Sigmoid colon (tissue), 7 donors: ENCODE measurements around the gene JPH4. TPM values are rescaled to one million over a fixed set of nuclear protein-coding genes. Genes with fewer than 3 reads are reported as not detected.
"Not testable (repeated sequence)": the region's sequence is repeated elsewhere in the genome, so short reads cannot be mapped to it uniquely, and the experiment has no call there.

ENCODE experiments used
- DNase-seq: peaks from one replicate; pipeline ENCODE4 v3.0.0-alpha.2; 2019
- H3K27ac ChIP-seq, 4 donors: fragments of 200-600 bp; sonication (generic); one replicate each; pipeline ENCODE4 v1.5.1; 2016 to 2019; ENCODE audit warnings: mild to moderate bottlenecking in 1 of 4
- H3K27me3 ChIP-seq, 3 donors: fragments of 200-600 bp; sonication (generic); one replicate each; pipeline ENCODE4 v1.5.1; 2019; ENCODE audit warnings: mild to moderate bottlenecking in 1 of 3
- H3K36me3 ChIP-seq, 4 donors: fragments of 200-600 bp; sonication (generic); one replicate each; pipeline ENCODE4 v1.5.1; 2016 to 2019
- H3K4me1 ChIP-seq, 4 donors: fragments of 200-600 bp; sonication (generic); one replicate each; pipeline ENCODE4 v1.5.1; 2017 to 2019
- H3K4me3 ChIP-seq, 4 donors: fragments of 200-600 bp; sonication (generic); one replicate each; pipeline ENCODE4 v1.5.1; 2017 to 2019; ENCODE audit warnings: mild to moderate bottlenecking in 2 of 4, moderate library complexity in 1 of 4
- H3K9me3 ChIP-seq, 4 donors: fragments of 200-600 bp in 3 of 4; sonication (generic) in 3 of 4; one replicate each; pipeline versions ENCODE4 v1.5.1 to v1.6.1; 2013 to 2019
- EP300 ChIP-seq, 4 donors: sonication (generic); formaldehyde crosslinking; IDR thresholded peaks; one replicate each; pipeline ENCODE4 v1.6.1; 2017; ENCODE audit warnings: antibody characterized with exemption in 4 of 4
- POLR2A ChIP-seq, 2 donors: fragments of 450-650 bp; IDR thresholded peaks; one replicate each; pipeline ENCODE4 v1.6.1; 2016; ENCODE audit warnings: antibody characterized with exemption in 2 of 2, mild to moderate bottlenecking in 2 of 2, moderate library complexity in 2 of 2
- POLR2AphosphoS5 ChIP-seq, 4 donors: sonication (generic); formaldehyde crosslinking; IDR thresholded peaks; one replicate each; pipeline ENCODE4 v1.6.1; 2017; ENCODE audit warnings: antibody characterized with exemption in 4 of 4
- WGBS, 2 donors: extraction: QIAGEN DNeasy Blood & Tissue Kit; methylation state at CpG; one replicate each; pipeline ENCODE4 v1.1.7; 2013; 5-methylcytosine and 5-hydroxymethylcytosine counted together
- intact Hi-C: fragments of 100-400 bp; cut with DNase I; formaldehyde crosslinking; loops from one replicate; pipeline ENCODE4 v1.15.1; 2023
- polyA plus RNA-seq, 3 donors: library from polyadenylated mRNA; stranded (reverse); fragments of 200-250 nt; gene quantifications; one replicate each; pipeline ENCODE4 v1.2.3, GENCODE V29; 2013
- total RNA-seq, 4 donors: library from RNA; depleted of rRNA; stranded (reverse); fragments of >200 nt; gene quantifications; one replicate each; pipeline ENCODE4 v1.1.0, GENCODE V29; 2016
- TF ChIP-seq, protein P1 (sequence below), 4 experiments: fragments of 450-650 bp in 3 of 4; fragments of 200-600 bp in 1 of 4; IDR thresholded peaks; one replicate each; pipeline ENCODE4 v1.5.1; 2016 to 2019; ENCODE audit warnings: antibody characterized with exemption in 4 of 4, mild to moderate bottlenecking in 3 of 4, moderate library complexity in 2 of 4
- donor health status: healthy with polysubstance abuse.
- donor health status: Bipolar disorder and iron deficiency.
- donor health status: healthy.

JPH4 gene
- total and polyA plus RNA-seq, 7 donors = 0.60 to 3.0 (median 1.6) TPM; not detected in 1

DNA sequence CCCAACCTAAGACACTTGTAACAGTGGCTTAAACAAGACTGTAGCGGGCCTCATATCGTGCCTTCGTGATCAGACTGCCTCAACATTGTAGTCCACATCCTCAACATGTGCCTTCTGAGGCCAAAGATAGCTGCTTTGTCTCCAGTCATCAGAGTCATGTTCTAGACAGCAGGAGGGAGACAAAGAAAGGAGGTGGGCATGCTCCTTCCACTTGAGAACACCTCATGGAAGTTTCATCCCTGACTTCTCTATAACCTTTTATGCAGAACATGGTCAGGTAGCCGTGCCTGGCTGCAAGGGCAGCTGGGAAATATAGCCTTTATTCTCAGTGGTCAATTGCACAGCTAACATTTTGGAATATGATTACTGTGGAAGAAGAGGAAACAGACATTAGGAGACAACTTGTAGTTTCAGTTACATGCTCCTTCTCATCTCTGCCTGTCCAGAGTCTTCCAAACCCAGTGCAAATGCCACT is 32.3 kb upstream of the JPH4 start:
- no peaks in the 10 kb centered on the region for H3K4me1 ChIP-seq
- no peak overlapping the region for H3K4me3 ChIP-seq
- H3K27me3 ChIP-seq = peaks cover 0 to 5% (median 0%) of the 10 kb centered on the region in 3 donors
- no peaks in the 10 kb centered on the region for H3K9me3 ChIP-seq
- no peak for DNase-seq
- TF ChIP-seq POLR2AphosphoS5 (IDR thresholded peaks at IDR 0.05) = no peak
- TF ChIP-seq EP300 (IDR thresholded peaks at IDR 0.05) = no peak
- no peak for TF ChIP-seq POLR2A (IDR thresholded peaks at IDR 0.05)
- TF ChIP-seq, protein P1, sequence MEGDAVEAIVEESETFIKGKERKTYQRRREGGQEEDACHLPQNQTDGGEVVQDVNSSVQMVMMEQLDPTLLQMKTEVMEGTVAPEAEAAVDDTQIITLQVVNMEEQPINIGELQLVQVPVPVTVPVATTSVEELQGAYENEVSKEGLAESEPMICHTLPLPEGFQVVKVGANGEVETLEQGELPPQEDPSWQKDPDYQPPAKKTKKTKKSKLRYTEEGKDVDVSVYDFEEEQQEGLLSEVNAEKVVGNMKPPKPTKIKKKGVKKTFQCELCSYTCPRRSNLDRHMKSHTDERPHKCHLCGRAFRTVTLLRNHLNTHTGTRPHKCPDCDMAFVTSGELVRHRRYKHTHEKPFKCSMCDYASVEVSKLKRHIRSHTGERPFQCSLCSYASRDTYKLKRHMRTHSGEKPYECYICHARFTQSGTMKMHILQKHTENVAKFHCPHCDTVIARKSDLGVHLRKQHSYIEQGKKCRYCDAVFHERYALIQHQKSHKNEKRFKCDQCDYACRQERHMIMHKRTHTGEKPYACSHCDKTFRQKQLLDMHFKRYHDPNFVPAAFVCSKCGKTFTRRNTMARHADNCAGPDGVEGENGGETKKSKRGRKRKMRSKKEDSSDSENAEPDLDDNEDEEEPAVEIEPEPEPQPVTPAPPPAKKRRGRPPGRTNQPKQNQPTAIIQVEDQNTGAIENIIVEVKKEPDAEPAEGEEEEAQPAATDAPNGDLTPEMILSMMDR (IDR thresholded peaks at IDR 0.05) = no peak
- no peak overlapping the region for H3K27ac ChIP-seq
- 52 to 58% methylated on average over 4 of the region's 4 CpGs for WGBS, 2 donors
- intact Hi-C loops = no loop called here
- H3K36me3 ChIP-seq = no peaks in the 10 kb centered on the region

DNA sequence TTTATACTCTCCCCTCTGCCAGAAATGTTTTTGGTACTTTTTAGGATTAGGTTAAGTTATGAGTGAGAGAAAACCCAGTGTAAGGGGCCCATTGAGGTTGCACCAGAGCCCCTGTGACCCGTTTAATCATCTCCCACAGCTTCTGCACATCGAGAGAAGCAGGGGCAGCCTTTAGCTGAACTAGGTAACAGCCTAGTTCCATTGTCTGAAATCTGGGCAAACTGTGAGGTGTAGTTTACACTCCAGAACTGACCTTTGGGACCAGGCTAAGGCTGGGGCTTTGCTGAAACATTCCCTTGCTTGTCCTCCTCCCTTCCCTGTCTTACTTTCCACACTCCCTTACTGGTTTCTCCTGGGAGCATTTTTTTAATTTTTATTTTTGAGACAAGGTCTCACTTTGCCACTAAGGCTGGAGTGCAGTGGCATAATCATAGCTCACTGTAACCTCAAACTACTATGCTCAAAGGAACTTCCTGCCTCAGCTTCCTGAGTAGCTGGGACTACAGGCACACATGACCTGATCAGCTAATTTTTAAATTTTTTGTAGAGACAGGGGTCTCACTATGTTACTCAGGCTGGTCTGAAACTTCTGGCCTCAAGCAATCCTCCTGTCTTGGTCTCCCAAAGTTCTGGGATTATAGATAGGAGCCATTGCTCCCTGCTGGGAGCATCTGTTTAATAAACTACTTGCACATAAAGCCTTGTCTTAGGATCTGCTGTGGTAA is 31.7 kb upstream of the JPH4 start:
- WGBS, 2 donors = 32 to 65% methylated on average over 2 of the region's 2 CpGs
- no peaks in the 10 kb centered on the region for H3K4me1 ChIP-seq
- DNase-seq = no peak
- H3K4me3 ChIP-seq = no peak overlapping the region
- intact Hi-C loops = no loop called here
- H3K9me3 ChIP-seq = no peaks in the 10 kb centered on the region
- H3K27ac ChIP-seq = no peak overlapping the region
- TF ChIP-seq POLR2AphosphoS5 (IDR thresholded peaks at IDR 0.05) (no peak), EP300 (IDR thresholded peaks at IDR 0.05) (no peak), POLR2A (IDR thresholded peaks at IDR 0.05) (no peak)
- TF ChIP-seq, protein P1 (IDR thresholded peaks at IDR 0.05) = no peak
- H3K27me3 ChIP-seq = peaks cover 0 to 5% (median 0%) of the 10 kb centered on the region in 3 donors
- no peaks in the 10 kb centered on the region for H3K36me3 ChIP-seq

DNA sequence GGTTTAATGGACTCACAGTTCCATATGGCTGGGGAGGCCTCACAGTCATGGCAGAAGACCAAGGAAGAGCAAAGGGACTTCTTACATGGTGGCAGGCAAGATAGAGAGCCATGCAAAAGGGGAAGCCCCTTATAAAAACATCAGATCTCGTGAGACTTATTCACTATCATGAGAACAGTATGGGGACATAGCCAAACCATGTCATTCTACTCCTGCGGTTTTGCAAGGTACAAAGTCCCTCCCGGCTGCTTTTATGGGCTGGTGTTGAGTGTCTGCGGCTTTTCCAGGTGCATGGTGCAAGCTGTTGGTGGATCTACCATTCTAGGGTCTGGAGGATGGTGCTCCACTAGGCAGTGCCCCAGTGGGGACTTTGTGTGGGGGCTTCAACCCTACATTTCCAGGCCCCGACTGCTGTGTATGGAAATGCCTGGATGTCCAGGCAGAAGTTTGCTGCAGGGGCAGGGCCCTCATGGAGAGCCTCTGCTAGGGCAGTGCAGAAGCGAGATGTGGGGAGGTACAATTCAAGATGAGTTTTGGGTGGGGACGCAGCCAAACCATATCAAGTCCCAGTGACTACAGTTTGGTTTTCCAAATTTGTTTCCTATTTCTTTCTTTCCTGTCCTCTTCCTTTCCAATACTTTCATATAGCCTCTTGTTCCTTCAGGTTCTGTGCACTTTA is 31.0 kb upstream of the JPH4 start:
- 22 to 59% methylated on average over 7 of the region's 7 CpGs for WGBS, 2 donors

DNA sequence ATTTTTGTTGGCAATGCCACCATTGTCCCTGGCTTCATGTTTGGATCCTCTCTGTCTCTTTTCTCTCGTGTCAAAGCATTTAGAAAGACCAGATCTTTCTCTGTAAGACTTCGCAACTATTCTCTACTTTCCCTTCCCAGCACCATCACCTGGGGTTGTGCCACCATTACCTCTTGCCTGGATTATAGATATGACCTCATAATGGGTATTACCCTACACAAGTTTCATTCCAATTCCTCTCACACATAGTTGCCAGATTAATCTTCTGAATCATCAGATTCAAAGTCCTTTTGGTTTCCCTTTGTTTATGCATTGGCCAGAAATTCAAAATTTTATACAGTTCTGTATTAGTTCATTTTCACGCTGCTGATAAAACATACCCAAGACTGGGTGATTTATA is 30.4 kb upstream of the JPH4 start:
- TF ChIP-seq EP300 (IDR thresholded peaks at IDR 0.05) (no peak), POLR2A (IDR thresholded peaks at IDR 0.05) (no peak), POLR2AphosphoS5 (IDR thresholded peaks at IDR 0.05) (no peak)
- TF ChIP-seq, protein P1 (IDR thresholded peaks at IDR 0.05) = no peak
- 90 to 94% methylated on average over 3 of the region's 3 CpGs for WGBS, 2 donors
- intact Hi-C loops = no loop called here
- H3K27me3 ChIP-seq = peaks cover 0 to 5% (median 0%) of the 10 kb centered on the region in 3 donors
- H3K36me3 ChIP-seq = no peaks in the 10 kb centered on the region
- no peak overlapping the region for H3K4me3 ChIP-seq
- DNase-seq = no peak
- no peaks in the 10 kb centered on the region for H3K9me3 ChIP-seq
- no peaks in the 10 kb centered on the region for H3K4me1 ChIP-seq
- no peak overlapping the region for H3K27ac ChIP-seq

More for the DNA sequence above, 31.0 kb upstream of the JPH4 start:
- H3K4me1 ChIP-seq, H3K27me3 ChIP-seq, intact Hi-C loops, H3K4me3 ChIP-seq, H3K9me3 ChIP-seq, H3K36me3 ChIP-seq, DNase-seq, H3K27ac ChIP-seq: not testable (repeated sequence)

DNA sequence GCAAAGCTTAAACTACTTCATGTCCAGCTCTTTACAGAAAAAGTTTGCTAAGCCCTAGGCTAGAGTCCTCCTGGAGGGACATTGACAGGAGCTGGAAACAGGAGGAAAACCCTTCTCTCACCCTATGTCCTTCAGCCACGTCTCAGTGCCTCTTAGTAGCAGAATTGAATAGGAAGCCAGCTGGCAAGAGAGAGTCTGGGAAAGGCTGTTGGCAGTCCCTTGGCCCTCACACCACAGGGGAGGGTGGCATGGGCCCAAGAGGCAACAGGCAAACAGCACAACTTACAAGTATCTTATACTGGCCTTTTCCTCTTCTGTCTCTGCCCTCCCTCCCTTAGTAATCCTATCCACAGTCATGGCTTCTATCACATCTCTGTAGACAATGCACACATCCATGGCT is 29.9 kb upstream of the JPH4 start:
- Histone ChIP-seq H3K27me3 (peaks cover 0 to 5% (median 0%) of the 10 kb centered on the region in 3 donors), H3K27ac (no peak overlapping the region), H3K9me3 (no peaks in the 10 kb centered on the region), H3K4me1 (no peaks in the 10 kb centered on the region), H3K36me3 (no peaks in the 10 kb centered on the region), H3K4me3 (no peak overlapping the region)
- DNase-seq = no peak
- TF ChIP-seq EP300 (IDR thresholded peaks at IDR 0.05) = no peak
- no peak for TF ChIP-seq POLR2AphosphoS5 (IDR thresholded peaks at IDR 0.05)
- TF ChIP-seq POLR2A (IDR thresholded peaks at IDR 0.05) = no peak
- TF ChIP-seq, protein P1 (IDR thresholded peaks at IDR 0.05) = no peak
- intact Hi-C loops = no loop called here
- 65 to 69% methylated on average over 1 of the region's 1 CpG for WGBS, 2 donors
